ENCODE results near the gene NPIPB8. TPM values are rescaled to one million over a fixed set of nuclear protein-coding genes. Genes with fewer than 3 reads are reported as not detected.
"Not testable (repeated sequence)": the region's sequence is repeated elsewhere in the genome, so short reads cannot be mapped to it uniquely, and the experiment has no call there.

Gene NPIPB8
- total and polyA plus RNA-seq, 9 of the 15 experiments (the other 6 are each of a cell fraction or from before 2014, with no cell fraction given) = 0.16 TPM; not detected in 8

DNA sequence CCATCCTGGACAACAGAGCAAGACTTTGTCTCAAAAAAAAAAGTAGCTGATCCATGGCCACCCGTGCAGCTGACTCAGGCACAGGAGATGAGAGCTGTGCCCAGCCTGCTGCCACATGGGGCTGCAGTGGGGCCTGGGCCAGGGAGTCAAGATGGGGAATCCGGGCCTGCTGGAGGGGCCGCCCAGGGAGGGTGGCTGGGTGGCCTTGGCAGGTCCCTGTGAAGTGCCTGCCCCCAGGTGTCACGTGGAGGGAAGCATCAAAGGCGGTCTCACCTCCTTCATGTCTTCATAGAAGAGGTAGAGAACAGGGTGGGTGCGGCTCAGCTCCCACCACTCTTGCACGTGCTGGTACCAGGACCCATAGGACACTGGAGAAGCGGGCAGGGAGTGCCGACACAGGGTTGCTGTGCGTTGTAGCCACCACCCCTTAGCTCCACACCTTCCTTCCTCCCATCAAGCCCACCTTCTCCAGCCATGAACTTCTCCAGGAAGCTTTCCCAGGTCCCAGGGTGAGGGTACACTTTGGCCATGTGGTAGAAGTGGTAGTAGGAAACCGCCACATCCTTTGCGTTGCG is 44.8 kb upstream of the NPIPB8 start:
- Histone ChIP-seq H3K4me1 (replicated peaks in 1 of 2; ENCODE audit: control insufficient read depth in 2 of 2, insufficient read depth in 2 of 2, low read length in 2 of 2) (peaks cover 9 to 22% of the 10 kb centered on the region in 2 experiments), H3K9ac (ENCODE audit: insufficient read depth in 1 of 2, low read depth in 2 of 2, low read length in 2 of 2) (no peak overlapping the region), H3K27ac (ENCODE audit: extremely low read depth, low read depth, low read length) (no peak overlapping the region), H3K4me2 (ENCODE audit: insufficient read depth, low read length) (no peak overlapping the region), H3K27me3 (ENCODE audit: control insufficient read depth in 2 of 2, insufficient read depth in 2 of 2, low read length in 2 of 2) (no peaks in the 10 kb centered on the region), H3K36me3 (ENCODE audit: control insufficient read depth, insufficient read depth, low read length) (peaks cover 25% of the 10 kb centered on the region; the same call in 2 of the 3 replicates), H3K79me2 (ENCODE audit: control insufficient read depth, insufficient read depth, low read length) (no peaks in the 10 kb centered on the region), H2AFZ (ENCODE audit: low read depth, low read length) (no peak overlapping the region), H3K4me3 (no peak overlapping the region), H3K9me3 (replicated peaks; ENCODE audit: control insufficient read depth, insufficient read depth, low read depth, low read length) (no peaks in the 10 kb centered on the region), H4K20me1 (replicated peaks; ENCODE audit: control insufficient read depth, insufficient read depth, low read length) (no peaks in the 10 kb centered on the region), H3K9me1 (ENCODE audit: control insufficient read depth, insufficient read depth, low read length) (peaks cover 4% of the 10 kb centered on the region)
- TF ChIP-seq SRSF9 (IDR thresholded peaks at IDR 0.05; ENCODE audit: borderline replicate concordance, low read depth, low read length) = no peak
- TF ChIP-seq ZNF778 (CRISPR knock-in tag; IDR thresholded peaks at IDR 0.05) = no peak
- TF ChIP-seq POLR2AphosphoS2 (IDR thresholded peaks at IDR 0.05; ENCODE audit: low read length) = 0 out of 2 replicates have a peak, but pooled peaks have one; percentile 48
- 0 out of 2 replicates have a peak, but pooled peaks have one; percentile 14 for TF ChIP-seq POLR2G (IDR thresholded peaks at IDR 0.05; ENCODE audit: low read depth, low read length)
- CTCF ChIA-PET (ENCODE audit: low intra/inter-chr PET ratio) = no interaction called here
- no peak for FAIRE-seq
- no peak for ATAC-seq
- POLR2A ChIA-PET = interaction anchor here (1.0 to 1.1 kb wide), 2 partner anchors 10 to 39 kb away, joined by 3 read pairs; no protein-coding TSS in a partner anchor
- in situ Hi-C loops (cut with MboI) (no loop called here), intact Hi-C loops (cut with micrococcal nuclease) (no loop called here)
- BruUV-seq (replicated peaks) = no TSS peak
- WGBS (ENCODE audit: insufficient coverage, low coverage, missing lambda C conversion rate) = 78% methylated on average over 13 of the region's 13 CpGs
- DNase-seq (ENCODE audit: extremely low read depth in 1 of 4, low spot score in 3 of 4) = no peak

- H3K27me3 ChIP-seq (ENCODE audit: control insufficient read depth in 2 of 2, insufficient read depth in 2 of 2, low read length in 2 of 2); CTCF ChIA-PET (ENCODE audit: low intra/inter-chr PET ratio); BruUV-seq (replicated peaks); H3K36me3 ChIP-seq (ENCODE audit: control insufficient read depth, insufficient read depth, low read length); DNase-seq (ENCODE audit: extremely low read depth in 1 of 4, low spot score in 3 of 4); in situ Hi-C loops (cut with MboI); H3K4me2 ChIP-seq (ENCODE audit: insufficient read depth, low read length); H4K20me1 ChIP-seq (replicated peaks; ENCODE audit: control insufficient read depth, insufficient read depth, low read length); H2AFZ ChIP-seq (ENCODE audit: low read depth, low read length); H3K9me3 ChIP-seq (replicated peaks; ENCODE audit: control insufficient read depth, insufficient read depth, low read depth, low read length); H3K4me3 ChIP-seq; FAIRE-seq; H3K27ac ChIP-seq (ENCODE audit: extremely low read depth, low read depth, low read length); intact Hi-C loops (cut with micrococcal nuclease); H3K79me2 ChIP-seq (ENCODE audit: control insufficient read depth, insufficient read depth, low read length); H3K9me1 ChIP-seq (ENCODE audit: control insufficient read depth, insufficient read depth, low read length); ATAC-seq; POLR2A ChIA-PET: not testable (repeated sequence)
- peak overlapping the region in 1 of 2 experiments; percentile 35; a peak in 1 of 4 replicates for H3K9ac ChIP-seq (ENCODE audit: insufficient read depth in 1 of 2, low read depth in 2 of 2, low read length in 2 of 2)
- peaks cover 11 to 22% of the 10 kb centered on the region in 2 experiments for H3K4me1 ChIP-seq (replicated peaks in 1 of 2; ENCODE audit: control insufficient read depth in 2 of 2, insufficient read depth in 2 of 2, low read length in 2 of 2)
- 94% methylated on average over 3 of the region's 6 CpGs for WGBS (ENCODE audit: insufficient coverage, low coverage, missing lambda C conversion rate)
Measured at GRCh38 chr16:28595451-28595850, 42.4 kb upstream of the NPIPB8 start.

Data from K562 (cell line).